ENCODE data around the gene NINL. TPM values are rescaled to one million over a fixed set of nuclear protein-coding genes. Genes with fewer than 3 reads are reported as not detected.

The NINL gene
- total and polyA plus RNA-seq, 2 of the 8 experiments (the other 6 are each of a cell fraction or from before 2014, with no cell fraction given): 15.3 to 30.0 TPM

DNA sequence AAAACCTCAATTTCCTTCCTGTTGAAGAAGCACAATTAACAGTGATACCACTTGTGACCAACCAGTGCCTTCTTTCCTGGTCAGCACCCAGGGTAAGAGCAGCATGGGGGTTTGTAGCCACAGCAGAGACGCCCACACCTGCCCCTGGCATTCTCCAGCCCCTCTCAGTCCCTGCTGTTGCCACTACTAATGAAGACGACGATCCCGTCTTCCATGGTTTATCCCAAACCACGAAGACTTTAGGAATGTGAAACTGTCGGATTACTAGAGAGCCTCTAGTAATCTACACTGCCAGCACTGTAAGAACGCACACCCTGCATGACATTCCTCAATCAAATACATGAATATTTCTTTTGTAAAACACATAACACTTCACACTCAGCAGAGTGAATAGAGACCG is 117.9 kb downstream of the NINL start (continued):
- TF ChIP-seq, protein P1, sequence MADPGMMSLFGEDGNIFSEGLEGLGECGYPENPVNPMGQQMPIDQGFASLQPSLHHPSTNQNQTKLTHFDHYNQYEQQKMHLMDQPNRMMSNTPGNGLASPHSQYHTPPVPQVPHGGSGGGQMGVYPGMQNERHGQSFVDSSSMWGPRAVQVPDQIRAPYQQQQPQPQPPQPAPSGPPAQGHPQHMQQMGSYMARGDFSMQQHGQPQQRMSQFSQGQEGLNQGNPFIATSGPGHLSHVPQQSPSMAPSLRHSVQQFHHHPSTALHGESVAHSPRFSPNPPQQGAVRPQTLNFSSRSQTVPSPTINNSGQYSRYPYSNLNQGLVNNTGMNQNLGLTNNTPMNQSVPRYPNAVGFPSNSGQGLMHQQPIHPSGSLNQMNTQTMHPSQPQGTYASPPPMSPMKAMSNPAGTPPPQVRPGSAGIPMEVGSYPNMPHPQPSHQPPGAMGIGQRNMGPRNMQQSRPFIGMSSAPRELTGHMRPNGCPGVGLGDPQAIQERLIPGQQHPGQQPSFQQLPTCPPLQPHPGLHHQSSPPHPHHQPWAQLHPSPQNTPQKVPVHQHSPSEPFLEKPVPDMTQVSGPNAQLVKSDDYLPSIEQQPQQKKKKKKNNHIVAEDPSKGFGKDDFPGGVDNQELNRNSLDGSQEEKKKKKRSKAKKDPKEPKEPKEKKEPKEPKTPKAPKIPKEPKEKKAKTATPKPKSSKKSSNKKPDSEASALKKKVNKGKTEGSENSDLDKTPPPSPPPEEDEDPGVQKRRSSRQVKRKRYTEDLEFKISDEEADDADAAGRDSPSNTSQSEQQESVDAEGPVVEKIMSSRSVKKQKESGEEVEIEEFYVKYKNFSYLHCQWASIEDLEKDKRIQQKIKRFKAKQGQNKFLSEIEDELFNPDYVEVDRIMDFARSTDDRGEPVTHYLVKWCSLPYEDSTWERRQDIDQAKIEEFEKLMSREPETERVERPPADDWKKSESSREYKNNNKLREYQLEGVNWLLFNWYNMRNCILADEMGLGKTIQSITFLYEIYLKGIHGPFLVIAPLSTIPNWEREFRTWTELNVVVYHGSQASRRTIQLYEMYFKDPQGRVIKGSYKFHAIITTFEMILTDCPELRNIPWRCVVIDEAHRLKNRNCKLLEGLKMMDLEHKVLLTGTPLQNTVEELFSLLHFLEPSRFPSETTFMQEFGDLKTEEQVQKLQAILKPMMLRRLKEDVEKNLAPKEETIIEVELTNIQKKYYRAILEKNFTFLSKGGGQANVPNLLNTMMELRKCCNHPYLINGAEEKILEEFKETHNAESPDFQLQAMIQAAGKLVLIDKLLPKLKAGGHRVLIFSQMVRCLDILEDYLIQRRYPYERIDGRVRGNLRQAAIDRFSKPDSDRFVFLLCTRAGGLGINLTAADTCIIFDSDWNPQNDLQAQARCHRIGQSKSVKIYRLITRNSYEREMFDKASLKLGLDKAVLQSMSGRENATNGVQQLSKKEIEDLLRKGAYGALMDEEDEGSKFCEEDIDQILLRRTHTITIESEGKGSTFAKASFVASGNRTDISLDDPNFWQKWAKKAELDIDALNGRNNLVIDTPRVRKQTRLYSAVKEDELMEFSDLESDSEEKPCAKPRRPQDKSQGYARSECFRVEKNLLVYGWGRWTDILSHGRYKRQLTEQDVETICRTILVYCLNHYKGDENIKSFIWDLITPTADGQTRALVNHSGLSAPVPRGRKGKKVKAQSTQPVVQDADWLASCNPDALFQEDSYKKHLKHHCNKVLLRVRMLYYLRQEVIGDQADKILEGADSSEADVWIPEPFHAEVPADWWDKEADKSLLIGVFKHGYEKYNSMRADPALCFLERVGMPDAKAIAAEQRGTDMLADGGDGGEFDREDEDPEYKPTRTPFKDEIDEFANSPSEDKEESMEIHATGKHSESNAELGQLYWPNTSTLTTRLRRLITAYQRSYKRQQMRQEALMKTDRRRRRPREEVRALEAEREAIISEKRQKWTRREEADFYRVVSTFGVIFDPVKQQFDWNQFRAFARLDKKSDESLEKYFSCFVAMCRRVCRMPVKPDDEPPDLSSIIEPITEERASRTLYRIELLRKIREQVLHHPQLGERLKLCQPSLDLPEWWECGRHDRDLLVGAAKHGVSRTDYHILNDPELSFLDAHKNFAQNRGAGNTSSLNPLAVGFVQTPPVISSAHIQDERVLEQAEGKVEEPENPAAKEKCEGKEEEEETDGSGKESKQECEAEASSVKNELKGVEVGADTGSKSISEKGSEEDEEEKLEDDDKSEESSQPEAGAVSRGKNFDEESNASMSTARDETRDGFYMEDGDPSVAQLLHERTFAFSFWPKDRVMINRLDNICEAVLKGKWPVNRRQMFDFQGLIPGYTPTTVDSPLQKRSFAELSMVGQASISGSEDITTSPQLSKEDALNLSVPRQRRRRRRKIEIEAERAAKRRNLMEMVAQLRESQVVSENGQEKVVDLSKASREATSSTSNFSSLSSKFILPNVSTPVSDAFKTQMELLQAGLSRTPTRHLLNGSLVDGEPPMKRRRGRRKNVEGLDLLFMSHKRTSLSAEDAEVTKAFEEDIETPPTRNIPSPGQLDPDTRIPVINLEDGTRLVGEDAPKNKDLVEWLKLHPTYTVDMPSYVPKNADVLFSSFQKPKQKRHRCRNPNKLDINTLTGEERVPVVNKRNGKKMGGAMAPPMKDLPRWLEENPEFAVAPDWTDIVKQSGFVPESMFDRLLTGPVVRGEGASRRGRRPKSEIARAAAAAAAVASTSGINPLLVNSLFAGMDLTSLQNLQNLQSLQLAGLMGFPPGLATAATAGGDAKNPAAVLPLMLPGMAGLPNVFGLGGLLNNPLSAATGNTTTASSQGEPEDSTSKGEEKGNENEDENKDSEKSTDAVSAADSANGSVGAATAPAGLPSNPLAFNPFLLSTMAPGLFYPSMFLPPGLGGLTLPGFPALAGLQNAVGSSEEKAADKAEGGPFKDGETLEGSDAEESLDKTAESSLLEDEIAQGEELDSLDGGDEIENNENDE (IDR thresholded peaks at IDR 0.05; ENCODE audit: insufficient replicate concordance, low read length): no peak
- TF ChIP-seq EZH2 (IDR thresholded peaks at IDR 0.05; ENCODE audit: low read depth, low read length, severe bottlenecking) (no peak), SIX5 (IDR thresholded peaks at IDR 0.05; ENCODE audit: low read depth, low read length) (no peak), JUND (IDR thresholded peaks at IDR 0.05; ENCODE audit: low read length) (no peak), KDM5A (IDR thresholded peaks at IDR 0.05; ENCODE audit: low read length) (no peak), RAD21 (IDR thresholded peaks at IDR 0.05 in 1 of 2, conservative IDR thresholded peaks at IDR 0.05 in 1 of 2; ENCODE audit: low read depth in 2 of 2, low read length in 2 of 2) (no peak), GTF2F1 (IDR thresholded peaks at IDR 0.05; ENCODE audit: borderline replicate concordance, low read depth, low read length) (no peak)
